Mucosa of stomach (tissue), 1 donor: ENCODE measurements around the gene MMAB.

Experiments used
- H3K27me3 ChIP-seq: one replicate; pipeline ENCODE4 v1.7.0; 2013; ENCODE audit warnings: mild to moderate bottlenecking, low read length; ENCODE audit not compliant: control insufficient read depth, insufficient read depth
- H3K36me3 ChIP-seq: one replicate; pipeline ENCODE4 v1.7.0; 2013; ENCODE audit warnings: low read length; ENCODE audit not compliant: control insufficient read depth, insufficient read depth
- H3K4me1 ChIP-seq: one replicate; pipeline ENCODE4 v1.7.0; 2013; ENCODE audit warnings: mild to moderate bottlenecking, low read length; ENCODE audit not compliant: control insufficient read depth, insufficient read depth
- H3K4me3 ChIP-seq: one replicate; pipeline ENCODE4 v1.7.0; 2013; ENCODE audit warnings: low read length
- H3K9ac ChIP-seq: one replicate; pipeline ENCODE4 v1.7.0; 2013; ENCODE audit warnings: mild to moderate bottlenecking, low read length, moderate library complexity
- H3K9me3 ChIP-seq: one replicate; pipeline ENCODE4 v1.7.0; 2013; ENCODE audit warnings: mild to moderate bottlenecking, low read length, moderate library complexity; ENCODE audit not compliant: control insufficient read depth
- donor health status: Pancreatic carcinoma.

MMAB gene

GRCh38 chr12:109510196-109510595 lies 63.1 kb downstream of the MMAB start:
- no peak overlapping the region for H3K4me3 ChIP-seq
- no peak overlapping the region for H3K9ac ChIP-seq
- no peaks in the 10 kb centered on the region for H3K27me3 ChIP-seq
- H3K9me3 ChIP-seq = no peaks in the 10 kb centered on the region
- H3K36me3 ChIP-seq = peaks cover 20% of the 10 kb centered on the region
- no peaks in the 10 kb centered on the region for H3K4me1 ChIP-seq

- Histone ChIP-seq H3K9ac (no peak overlapping the region), H3K27me3 (no peaks in the 10 kb centered on the region), H3K36me3 (peaks cover 16% of the 10 kb centered on the region), H3K4me1 (no peaks in the 10 kb centered on the region), H3K4me3 (no peak overlapping the region), H3K9me3 (no peaks in the 10 kb centered on the region)
Measured at GRCh38 chr12:109504068-109504467, 69.2 kb downstream of the MMAB start.
